Urothelium cell line (cell line): ENCODE data around the gene DDX17.
"Not testable (repeated sequence)": the region's sequence is repeated elsewhere in the genome, so short reads cannot be mapped to it uniquely, and the experiment has no call there.

Experiments used
- DNase-seq: peaks from one replicate; pipeline ENCODE4 v3.0.0; 2011; ENCODE audit warnings: low spot score, mixed read lengths
- FAIRE-seq: peaks from 2 replicates; lab custom pipeline; 2011; peaks lifted over from hg19 to GRCh38; lab: Jason Lieb, UNC

The DDX17 gene

GRCh38 chr22:38494498-38494897, 11.6 kb downstream of the DDX17 start:
- no peak for FAIRE-seq
- no peak for DNase-seq

- DNase-seq (no peak), FAIRE-seq (no peak)
Observed at GRCh38 chr22:38491707-38492348, 14.3 kb downstream of the DDX17 start.

GRCh38 chr22:38490915-38491314, 15.2 kb downstream of the DDX17 start:
- FAIRE-seq: no peak
- DNase-seq: no peak

- DNase-seq: no peak
- FAIRE-seq: no peak
Observed at GRCh38 chr22:38490475-38490874, 15.6 kb downstream of the DDX17 start.

GRCh38 chr22:38489561-38490145, 16.5 kb downstream of the DDX17 start:
- DNase-seq: no peak
- FAIRE-seq: no peak

GRCh38 chr22:38489142-38489541, 17.0 kb downstream of the DDX17 start:
- FAIRE-seq (no peak), DNase-seq (no peak)

GRCh38 chr22:38487946-38488345, 18.2 kb downstream of the DDX17 start:
- FAIRE-seq: peak; percentile 59

GRCh38 chr22:38485783-38486182, 20.3 kb downstream of the DDX17 start:
- DNase-seq: no peak
- no peak for FAIRE-seq

More at GRCh38 chr22:38487946-38488345, 18.2 kb downstream of the DDX17 start:
- DNase-seq: no peak

GRCh38 chr22:38484244-38484643, 21.9 kb downstream of the DDX17 start:
- DNase-seq: no peak
- no peak for FAIRE-seq

- FAIRE-seq (no peak), DNase-seq (no peak)
Observed at GRCh38 chr22:38482662-38483308, 23.3 kb downstream of the DDX17 start.

GRCh38 chr22:38481871-38482332, 24.2 kb downstream of the DDX17 start:
- DNase-seq (no peak), FAIRE-seq (no peak)

GRCh38 chr22:38481162-38481870, 24.8 kb downstream of the DDX17 start:
- FAIRE-seq (no peak), DNase-seq (no peak)

- DNase-seq: no peak
- FAIRE-seq: no peak
Observed at GRCh38 chr22:38479096-38479837, 26.8 kb downstream of the DDX17 start.

GRCh38 chr22:38477585-38477984, 28.5 kb downstream of the DDX17 start:
- no peak for DNase-seq
- FAIRE-seq: no peak

- FAIRE-seq: no peak
- DNase-seq: no peak
Observed at GRCh38 chr22:38474003-38474607, 32.0 kb downstream of the DDX17 start.

GRCh38 chr22:38471237-38471636, 34.9 kb downstream of the DDX17 start:
- DNase-seq (no peak), FAIRE-seq (no peak)

- not testable (repeated sequence) for FAIRE-seq, DNase-seq
Observed at GRCh38 chr22:38470179-38470578, 35.9 kb downstream of the DDX17 start.

GRCh38 chr22:38469306-38469781, 36.8 kb downstream of the DDX17 start:
- FAIRE-seq (no peak), DNase-seq (no peak)

- DNase-seq: peak; percentile 60
- FAIRE-seq: peak; percentile 88
Observed at GRCh38 chr22:38468443-38469305, 37.4 kb downstream of the DDX17 start.
